ENCODE measurements around the gene ZFYVE16.
A peak's percentile ranks its signal among the peaks of the same experiment; 100 is the strongest.
"Not testable (repeated sequence)": the region's sequence is repeated elsewhere in the genome, so short reads cannot be mapped to it uniquely, and the experiment has no call there.

ZFYVE16 gene

GRCh38 chr5:80407735-80408483, at the start of gene ZFYVE16:
ZFYVE16 (plus strand) TSS chr5:80408064; CDS start chr5:80434148, 26,084 bp downstream.
- peak; percentile 96 for DNase-seq

GRCh38 chr5:80360914-80361444, 46.9 kb upstream of the ZFYVE16 start:
- DNase-seq, result no peak

GRCh38 chr5:80364892-80365291, 43.0 kb upstream of the ZFYVE16 start:
- no peak for DNase-seq

- DNase-seq, result no peak
These were observed 39.0 kb upstream of the ZFYVE16 start for GRCh38 chr5:80368661-80369480.

GRCh38 chr5:80369521-80369920, 38.3 kb upstream of the ZFYVE16 start:
- DNase-seq, result no peak

GRCh38 chr5:80370390-80370789, 37.5 kb upstream of the ZFYVE16 start:
- no peak for DNase-seq

GRCh38 chr5:80372780-80373179, 35.1 kb upstream of the ZFYVE16 start:
- DNase-seq, result no peak

- no peak for DNase-seq
These were observed 33.7 kb upstream of the ZFYVE16 start for GRCh38 chr5:80374188-80374587.

- no peak for DNase-seq
These were observed 31.3 kb upstream of the ZFYVE16 start for GRCh38 chr5:80376557-80376956.

GRCh38 chr5:80382488-80382887, 25.4 kb upstream of the ZFYVE16 start:
- no peak for DNase-seq

- no peak for DNase-seq
These were observed 20.6 kb upstream of the ZFYVE16 start for GRCh38 chr5:80387063-80387768.

- no peak for DNase-seq
These were observed 18.3 kb upstream of the ZFYVE16 start for GRCh38 chr5:80389580-80389979.

GRCh38 chr5:80390413-80390812, 17.5 kb upstream of the ZFYVE16 start:
- not testable (repeated sequence) for DNase-seq

GRCh38 chr5:80391267-80391666, 16.6 kb upstream of the ZFYVE16 start:
- DNase-seq, result not testable (repeated sequence)

- DNase-seq, result no peak
These were observed 8.2 kb upstream of the ZFYVE16 start for GRCh38 chr5:80399526-80400239.

GRCh38 chr5:80400368-80400767, 7.5 kb upstream of the ZFYVE16 start:
- DNase-seq, result not testable (repeated sequence)

- no peak for DNase-seq
These were observed 4.1 kb upstream of the ZFYVE16 start for GRCh38 chr5:80403782-80404181.

GRCh38 chr5:80406980-80407734, 707 bp upstream of the ZFYVE16 start:
- DNase-seq, result no peak

- peak; percentile 18 for DNase-seq
These were observed 861 bp downstream of the ZFYVE16 start for GRCh38 chr5:80408484-80409366.

- DNase-seq, result no peak
These were observed 1.6 kb downstream of the ZFYVE16 start for GRCh38 chr5:80409367-80409966.
